GM10847 (cell line): ENCODE measurements around the gene TH.

Source experiments
- POLR2A ChIP-seq: IDR thresholded peaks from 2 replicates; pipeline ENCODE4 v1.6.1; 2011; ENCODE audit not compliant: insufficient read length; ENCODE audit errors: extremely low read depth

Gene TH

DNA sequence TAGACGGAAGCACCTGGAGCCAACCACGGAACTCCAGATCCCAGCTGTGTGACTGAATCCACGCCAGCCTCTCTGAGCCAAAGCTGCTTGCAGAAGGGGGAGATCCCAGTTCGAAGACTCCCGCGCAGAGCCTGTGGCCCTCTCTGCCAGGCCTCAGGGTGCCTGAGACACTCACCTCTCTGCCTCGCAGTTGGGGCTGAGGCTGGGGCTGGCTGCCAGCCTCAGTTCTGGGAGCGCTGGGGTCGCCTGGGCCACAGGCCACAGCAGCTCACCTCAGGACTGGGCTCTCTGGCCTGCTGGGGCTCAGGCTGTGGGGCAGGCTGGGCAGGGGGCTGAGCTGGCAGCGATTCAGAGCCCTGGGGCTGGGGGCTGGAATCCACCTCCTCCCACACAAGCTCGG is 24.2 kb downstream of the TH start:
- TF ChIP-seq POLR2A, result no peak

DNA sequence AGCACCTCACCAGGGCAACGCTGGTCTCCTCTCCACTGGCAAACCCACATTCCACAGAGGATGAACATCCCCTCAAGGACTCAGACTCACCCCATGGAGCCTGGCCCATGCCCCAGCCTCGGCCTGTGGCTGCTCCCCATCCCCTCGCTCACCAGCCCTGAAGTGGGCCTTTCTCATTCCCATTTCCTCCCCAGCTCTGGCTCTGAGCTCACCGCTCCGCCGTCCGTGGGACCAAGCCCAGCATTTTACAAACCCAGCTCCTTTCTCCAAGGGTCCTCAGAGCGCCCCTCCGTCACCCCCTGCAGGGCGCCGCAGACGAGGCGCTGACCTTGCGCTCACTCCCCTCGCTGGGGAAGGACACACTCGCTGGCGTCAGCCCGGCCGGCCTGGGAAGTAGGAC is 25.6 kb downstream of the TH start:
- no peak for TF ChIP-seq POLR2A

DNA sequence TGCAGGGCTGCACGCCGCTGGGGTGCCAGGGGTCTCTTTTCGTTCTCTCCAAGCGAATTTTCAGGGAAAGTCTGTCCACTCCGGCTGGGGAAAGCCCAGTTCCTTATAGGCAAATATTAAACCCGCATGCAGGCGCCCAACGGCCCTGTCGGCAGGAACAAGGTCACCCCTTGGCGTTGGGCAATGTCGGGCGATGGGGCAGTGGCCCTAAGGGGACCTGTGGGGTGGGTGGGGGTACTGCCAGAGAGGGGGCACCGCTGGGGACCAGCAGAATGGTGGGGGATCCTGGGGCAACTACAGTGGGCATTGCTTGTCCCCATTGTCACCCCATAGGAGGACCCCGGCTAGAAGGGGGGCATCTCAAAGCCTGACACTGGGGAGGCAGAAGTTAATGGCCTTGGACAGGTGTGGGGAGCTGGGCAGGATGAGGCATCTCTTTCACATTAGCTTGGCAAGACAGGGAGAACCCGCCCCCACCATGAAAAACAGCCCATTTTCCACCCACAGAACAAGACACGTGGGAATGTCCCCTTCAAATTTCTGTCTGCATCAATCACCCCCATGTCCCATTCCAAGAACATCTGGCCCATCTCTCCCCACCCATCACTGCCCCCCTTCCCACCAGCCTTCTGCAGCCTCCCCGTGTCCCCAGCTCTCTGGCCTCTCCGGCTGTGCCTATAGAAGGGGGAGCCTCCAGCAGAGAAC is 26.9 kb downstream of the TH start:
- no peak for TF ChIP-seq POLR2A

DNA sequence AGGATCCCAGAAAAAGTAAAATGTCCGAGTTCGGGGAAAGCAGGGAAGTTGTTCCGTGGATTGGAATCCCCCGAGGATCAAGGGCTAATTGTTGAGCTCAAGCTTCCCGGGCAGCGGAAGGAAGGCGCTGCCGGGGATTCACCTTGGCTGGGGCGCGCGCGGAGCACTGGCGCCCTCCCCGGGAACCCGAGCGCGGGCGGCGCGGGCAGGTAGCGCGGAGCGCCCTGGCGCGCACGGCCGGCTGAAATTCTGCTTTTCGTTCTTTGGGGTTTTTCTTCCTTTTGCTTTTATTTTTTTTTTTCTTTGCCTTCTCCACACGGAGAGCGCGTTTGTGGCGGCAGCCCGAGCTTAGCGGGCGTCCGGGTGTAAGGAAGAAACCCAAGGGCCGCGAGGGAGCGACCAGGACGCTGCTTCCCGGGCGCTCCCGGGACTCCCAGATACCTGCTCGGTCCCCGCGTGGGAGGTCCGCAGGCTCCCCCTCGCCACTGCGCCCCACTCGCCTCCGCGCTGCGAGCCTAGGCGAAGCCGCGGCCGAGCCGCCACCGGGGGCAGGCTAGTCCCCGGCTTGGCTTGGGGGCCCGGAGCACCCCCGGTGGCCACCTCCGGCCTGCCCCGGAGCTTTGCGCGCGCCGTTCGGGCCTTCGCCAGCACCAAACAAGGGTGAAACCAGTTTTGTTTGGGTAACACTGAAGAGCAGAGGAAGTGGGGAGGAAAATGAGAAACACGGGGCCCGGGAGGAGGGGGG is 27.6 kb downstream of the TH start:
- TF ChIP-seq POLR2A, result no peak

DNA sequence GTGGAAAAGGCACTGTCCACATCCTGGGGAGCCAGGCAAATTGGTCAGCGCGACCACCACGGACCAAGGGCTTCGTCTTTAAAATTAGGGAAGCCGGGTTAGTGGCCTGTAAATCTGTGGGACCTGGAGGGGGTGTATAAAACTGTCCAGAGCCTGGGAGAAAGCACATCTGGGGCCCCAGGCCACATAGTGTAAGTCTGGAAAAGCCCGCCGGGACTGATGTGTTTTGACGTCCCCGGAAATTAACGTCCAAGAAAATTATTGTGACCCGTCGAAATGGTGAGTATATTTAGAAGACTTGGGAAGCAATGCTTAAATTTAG is 28.2 kb downstream of the TH start:
- TF ChIP-seq POLR2A, result no peak

DNA sequence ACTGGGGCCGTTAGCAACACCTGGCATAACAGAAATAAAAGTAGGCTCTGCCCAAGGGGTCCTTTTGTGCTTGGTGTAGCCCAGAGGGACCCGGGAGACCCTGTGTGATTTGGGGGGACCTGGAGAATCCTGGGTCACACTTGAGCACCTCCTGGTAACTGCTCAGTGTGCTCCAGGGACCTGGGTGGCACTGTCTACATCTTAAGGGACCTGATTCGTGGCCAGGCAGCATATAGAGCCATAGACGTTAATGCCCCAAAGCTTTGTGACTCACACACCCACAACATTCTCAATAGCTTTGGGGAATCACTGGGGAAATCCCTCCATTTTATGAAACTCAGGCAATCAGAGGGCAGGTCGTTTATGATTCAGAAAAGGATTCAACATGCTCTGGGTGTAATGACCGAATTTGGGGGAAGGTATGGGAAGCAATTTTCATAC is 28.8 kb downstream of the TH start:
- no peak for TF ChIP-seq POLR2A

DNA sequence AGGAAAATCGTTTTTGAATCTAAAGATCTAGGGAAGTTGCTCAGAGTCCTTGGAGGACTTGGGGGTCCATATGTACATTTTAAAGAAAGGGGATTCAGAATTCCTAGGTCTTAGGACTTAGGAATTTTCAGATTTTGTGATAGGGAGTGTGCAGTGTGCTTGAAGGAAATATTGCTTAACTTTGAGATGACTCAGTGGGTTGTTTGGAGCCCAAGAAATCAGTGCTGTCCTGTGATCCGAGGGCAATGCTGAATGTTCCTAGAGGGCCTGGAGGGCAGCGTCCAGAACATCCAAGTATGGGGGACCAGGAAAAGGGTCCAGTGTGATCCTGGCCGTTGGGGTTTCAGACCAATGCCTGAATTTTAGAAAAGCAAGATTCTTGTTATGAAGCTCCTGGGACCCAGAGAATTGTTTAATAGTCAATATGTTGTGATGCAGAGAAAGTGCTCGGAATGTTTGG is 29.3 kb downstream of the TH start:
- no peak for TF ChIP-seq POLR2A

DNA sequence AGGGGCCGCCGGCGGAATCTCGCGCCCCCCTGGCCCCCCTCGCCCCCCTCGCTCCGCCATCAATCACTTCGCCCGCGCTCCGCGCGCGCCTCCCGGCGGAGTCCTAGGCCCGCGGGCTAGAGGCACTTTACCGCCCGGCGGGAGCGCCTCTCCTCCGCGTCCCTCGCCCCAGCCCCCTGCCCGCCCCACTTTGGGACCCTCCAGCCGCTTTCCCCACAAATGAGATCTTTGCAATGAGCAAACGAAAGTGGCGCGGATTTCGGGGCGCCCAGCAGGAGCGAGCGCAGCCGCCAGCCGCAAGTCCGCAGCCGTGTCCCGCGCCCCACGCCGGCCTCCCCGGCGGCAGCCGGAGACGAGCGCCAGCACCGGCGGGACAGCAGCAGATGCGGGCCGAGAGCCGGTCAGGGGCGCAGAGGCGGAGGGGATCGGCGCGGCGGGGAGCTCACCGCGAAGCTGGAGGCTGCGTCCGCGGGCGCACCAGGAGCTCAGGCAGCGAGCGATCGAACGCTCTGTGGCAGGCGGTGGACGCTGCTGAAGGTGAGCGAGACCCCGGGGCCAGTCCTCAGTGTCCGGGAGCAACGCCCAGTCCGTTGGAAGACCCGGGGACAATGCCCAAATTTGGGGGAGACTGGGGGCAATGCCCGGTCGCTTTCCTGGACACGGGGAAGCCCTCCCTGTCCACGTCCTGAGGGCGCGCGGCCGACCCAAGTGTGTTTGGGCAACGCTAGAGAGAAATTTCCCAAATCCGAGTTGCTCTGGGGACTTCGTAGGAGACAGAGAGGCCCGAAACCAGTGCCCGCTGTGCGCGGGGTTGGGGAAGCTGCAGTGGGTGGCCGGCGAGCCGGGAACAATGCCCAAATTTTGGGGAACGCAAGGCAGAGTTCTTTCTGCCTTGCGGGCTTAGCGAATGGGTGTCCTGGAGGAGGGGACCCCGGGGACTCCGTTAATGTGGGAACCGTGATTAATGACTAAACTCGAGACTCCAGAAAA is 30.9 kb downstream of the TH start:
- no peak for TF ChIP-seq POLR2A

DNA sequence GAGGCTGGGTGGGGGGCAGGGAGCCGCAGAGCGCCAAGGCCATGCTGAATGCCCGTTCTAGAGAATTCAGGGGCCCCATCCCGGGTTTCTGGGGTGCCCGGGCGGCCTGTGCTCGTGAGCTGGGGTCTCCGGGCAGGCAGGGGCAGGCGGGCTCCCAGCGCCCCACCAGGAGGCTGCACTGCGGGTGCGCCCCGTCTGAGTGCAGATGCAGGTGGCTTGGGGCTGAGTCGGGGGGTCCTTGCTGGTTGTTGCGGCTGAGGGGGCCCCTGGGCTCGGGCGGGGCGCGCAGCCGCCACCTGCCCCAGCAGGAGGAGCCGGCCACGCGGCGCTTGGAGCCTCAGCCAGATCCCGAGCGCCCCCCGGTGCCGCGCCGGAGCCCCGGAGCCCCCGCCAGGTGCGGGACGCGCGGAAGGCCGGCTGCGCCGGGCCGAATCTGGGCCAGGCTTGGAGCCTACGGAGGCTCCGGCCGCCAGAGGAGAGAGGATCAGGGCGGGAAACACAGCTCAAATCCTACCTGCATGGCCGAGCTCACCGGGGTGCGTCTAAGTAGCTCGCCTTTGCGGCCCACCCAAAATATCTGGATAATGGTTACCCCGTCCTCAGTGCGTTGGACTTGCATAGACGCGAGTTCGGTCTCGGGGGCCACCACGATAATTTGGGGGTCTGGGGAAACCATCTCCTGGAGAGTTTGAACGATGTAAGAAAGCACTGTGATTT is 31.8 kb downstream of the TH start:
- no peak for TF ChIP-seq POLR2A

DNA sequence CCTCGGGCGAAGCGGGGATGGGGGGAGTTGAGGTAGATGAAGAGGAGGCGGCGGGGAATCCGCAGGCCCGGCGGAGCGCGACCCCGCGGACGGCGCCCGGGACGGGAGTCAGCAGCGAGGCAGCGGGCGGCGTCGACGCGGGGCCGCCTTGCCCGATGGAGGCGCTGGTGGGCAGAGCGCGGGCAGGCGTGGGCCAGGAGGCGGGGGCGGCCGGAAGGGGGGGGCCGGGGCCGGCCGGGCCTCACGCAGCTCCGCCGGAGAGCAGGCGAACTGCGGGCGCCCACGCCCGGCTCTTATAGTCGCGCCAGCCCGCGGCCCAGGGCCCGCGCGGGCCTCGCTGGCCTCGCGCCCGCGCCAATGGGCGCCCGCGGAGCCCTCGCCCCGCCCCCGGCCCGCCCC is 32.5 kb downstream of the TH start, which contains the start of gene IGF2:
TSS of gene IGF2 (minus strand) at position 267 of the 399 bp plus-strand sequence. CDS start 3,866 bp downstream, outside the sequence.
- TF ChIP-seq POLR2A, result no peak

DNA sequence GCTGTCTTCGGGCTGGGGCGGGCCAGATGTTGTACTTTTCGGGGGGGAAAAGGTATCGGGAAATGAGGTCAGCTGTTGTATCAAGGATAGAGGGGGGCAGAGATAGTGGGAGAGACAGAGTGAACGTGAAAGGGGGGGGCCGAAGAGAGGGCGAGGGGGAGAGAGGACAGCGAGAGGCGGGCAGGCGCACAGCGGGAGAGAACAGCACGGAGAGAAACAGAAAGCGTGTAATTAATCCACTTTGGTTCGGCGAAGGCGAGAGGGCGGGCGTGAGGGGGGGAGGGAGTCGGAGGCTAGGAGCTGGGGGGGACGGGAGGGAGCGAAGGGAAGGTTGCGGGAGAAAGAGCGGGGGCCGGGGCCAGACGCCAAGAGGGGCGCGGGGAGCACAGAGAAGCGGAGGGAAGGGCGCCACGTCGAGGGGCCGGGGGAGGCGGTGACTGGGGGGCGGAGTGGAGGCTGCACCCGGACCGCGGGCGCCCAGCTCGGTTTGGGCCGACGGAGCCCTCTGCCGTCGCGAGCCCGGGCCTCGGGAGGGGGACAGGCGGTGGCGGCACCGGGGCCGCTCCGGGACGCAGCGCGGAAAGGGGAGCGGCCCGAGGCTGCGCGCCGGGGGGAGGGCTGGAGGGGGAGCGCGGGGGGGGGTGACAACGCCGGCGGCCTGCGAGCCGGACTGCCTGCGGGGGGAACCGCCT is 33.0 kb downstream of the TH start:
- no peak for TF ChIP-seq POLR2A

DNA sequence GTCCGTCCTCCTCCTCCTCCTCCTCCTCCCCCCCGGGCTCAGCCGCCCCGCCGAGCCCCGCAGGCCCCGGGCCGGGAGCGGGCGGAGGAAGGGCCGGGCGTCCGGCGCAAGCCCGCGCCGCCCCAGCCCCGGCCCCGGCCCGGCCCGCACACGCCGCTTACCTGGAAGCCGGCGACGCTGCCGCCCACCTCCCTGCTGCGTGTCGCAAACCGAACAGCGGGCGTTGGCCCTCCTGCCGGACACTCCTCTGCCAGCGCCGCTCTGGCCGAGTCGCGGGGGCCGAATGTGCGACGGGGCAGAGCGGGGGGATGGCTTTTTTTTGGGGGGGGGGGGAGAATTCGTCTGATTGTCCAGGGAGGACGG is 33.6 kb downstream of the TH start:
- TF ChIP-seq POLR2A, result no peak

DNA sequence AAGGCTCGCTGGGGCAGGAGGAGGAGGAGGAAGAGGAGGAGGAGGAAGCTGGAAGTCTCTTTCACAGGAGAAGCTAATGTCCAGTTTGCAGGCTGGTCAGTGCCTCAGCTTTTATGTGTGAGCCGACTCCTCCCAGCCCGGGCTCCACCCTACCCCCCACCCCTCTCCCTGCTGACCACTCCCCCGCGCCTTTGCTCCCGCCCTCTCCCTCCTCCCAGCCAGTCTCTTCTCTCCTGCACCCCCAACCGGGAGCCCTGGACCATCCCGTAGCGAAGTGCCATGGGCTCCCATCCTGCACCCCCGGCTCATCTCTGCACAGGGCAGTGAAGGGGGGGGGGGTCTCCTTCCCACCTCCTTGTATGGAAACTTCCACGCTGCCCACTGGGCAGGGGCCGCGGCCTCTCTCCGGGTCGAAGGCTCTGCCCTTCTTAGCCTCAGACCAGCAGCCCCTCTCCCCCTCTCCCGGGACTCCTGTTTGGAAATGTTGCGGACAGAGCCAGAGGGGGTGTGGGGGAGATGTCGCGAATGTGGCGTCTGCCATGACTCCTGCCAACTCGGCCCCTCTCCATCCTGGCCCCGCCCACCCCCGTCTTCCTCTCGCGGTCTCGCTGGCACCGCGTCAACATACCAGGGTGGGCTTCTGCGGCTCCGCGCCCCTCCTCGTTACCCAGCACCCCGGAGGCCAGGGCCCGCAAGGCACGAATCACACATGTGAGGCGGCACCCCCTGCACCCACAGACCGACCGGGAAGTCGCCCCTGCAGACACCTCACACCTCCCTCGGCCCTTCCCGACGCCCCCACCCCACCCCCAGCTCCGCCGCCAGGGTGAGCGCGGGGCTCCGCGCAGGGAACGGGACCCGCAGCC is 34.2 kb downstream of the TH start:
- no peak for TF ChIP-seq POLR2A

DNA sequence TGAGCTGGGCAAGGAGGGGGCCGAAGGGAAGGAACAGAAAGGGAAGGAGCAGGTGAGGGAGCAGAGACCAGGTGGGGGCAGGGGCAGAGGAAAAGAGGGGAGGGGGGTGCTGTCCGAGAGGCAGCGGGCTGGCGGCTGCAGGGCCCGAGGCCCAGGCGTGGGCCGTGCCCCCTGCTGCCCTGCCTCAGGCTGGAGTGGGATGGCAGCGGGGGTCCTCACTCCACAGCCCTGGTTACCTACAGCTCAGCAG is 34.7 kb downstream of the TH start:
- no peak for TF ChIP-seq POLR2A
